A549 (cell line): ENCODE data around the gene COQ2.

Experiments used
- CBX2 ChIP-seq: fragments of 200-600 bp; sonication (generic); IDR thresholded peaks from 2 replicates; pipeline ENCODE4 v1.6.1; 2016; ENCODE audit warnings: low read depth, mild to moderate bottlenecking, borderline replicate concordance
- EP300 ChIP-seq, 2 experiments: fragments of >200 bp; sonication (Bioruptor Twin); formaldehyde crosslinking; IDR thresholded peaks; 2 replicates in 1 of 2; 3 replicates in 1 of 2; pipeline ENCODE4 v1.6.1; 2016 to 2017
- KDM5A ChIP-seq: fragments of 200-600 bp; sonication (generic); IDR thresholded peaks from 2 replicates; pipeline ENCODE4 v1.6.1; 2016; ENCODE audit warnings: antibody characterized with exemption, mild to moderate bottlenecking
- POLR2A ChIP-seq: IDR thresholded peaks from 2 replicates; pipeline ENCODE4 v1.6.1; 2012; ENCODE audit warnings: mild to moderate bottlenecking, low read length
- RCOR1 ChIP-seq: fragments of 150-350 bp; IDR thresholded peaks from 2 replicates; pipeline ENCODE4 v1.6.1; 2014; ENCODE audit warnings: antibody characterized with exemption, low read length, low read depth
- TF ChIP-seq, protein P1 (sequence below): fragments of >200 bp; sonication (Bioruptor Twin); formaldehyde crosslinking; IDR thresholded peaks from 3 replicates; pipeline ENCODE4 v1.5.1; 2016
- TF ChIP-seq, protein P2 (sequence below): fragments of >200 bp; sonication (Bioruptor Twin); formaldehyde crosslinking; IDR thresholded peaks from 3 replicates; pipeline ENCODE4 v1.6.1; 2016
- TF ChIP-seq, protein P3 (sequence below): fragments of 450-650 bp; IDR thresholded peaks from 2 replicates; pipeline ENCODE4 v1.6.1; 2014; ENCODE audit warnings: antibody characterized with exemption
- TF ChIP-seq, protein P4 (sequence below): IDR thresholded peaks from 2 replicates; pipeline ENCODE4 v1.6.1; 2012

GRCh38 chr4:83307920-83308319 lies 23.3 kb upstream of the COQ2 start:
- TF ChIP-seq, protein P1, sequence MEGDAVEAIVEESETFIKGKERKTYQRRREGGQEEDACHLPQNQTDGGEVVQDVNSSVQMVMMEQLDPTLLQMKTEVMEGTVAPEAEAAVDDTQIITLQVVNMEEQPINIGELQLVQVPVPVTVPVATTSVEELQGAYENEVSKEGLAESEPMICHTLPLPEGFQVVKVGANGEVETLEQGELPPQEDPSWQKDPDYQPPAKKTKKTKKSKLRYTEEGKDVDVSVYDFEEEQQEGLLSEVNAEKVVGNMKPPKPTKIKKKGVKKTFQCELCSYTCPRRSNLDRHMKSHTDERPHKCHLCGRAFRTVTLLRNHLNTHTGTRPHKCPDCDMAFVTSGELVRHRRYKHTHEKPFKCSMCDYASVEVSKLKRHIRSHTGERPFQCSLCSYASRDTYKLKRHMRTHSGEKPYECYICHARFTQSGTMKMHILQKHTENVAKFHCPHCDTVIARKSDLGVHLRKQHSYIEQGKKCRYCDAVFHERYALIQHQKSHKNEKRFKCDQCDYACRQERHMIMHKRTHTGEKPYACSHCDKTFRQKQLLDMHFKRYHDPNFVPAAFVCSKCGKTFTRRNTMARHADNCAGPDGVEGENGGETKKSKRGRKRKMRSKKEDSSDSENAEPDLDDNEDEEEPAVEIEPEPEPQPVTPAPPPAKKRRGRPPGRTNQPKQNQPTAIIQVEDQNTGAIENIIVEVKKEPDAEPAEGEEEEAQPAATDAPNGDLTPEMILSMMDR: no peak
- TF ChIP-seq POLR2A (no peak), KDM5A (no peak), RCOR1 (no peak), CBX2 (no peak), EP300 (IDR thresholded peaks at IDR 0.05) (no peak)
- TF ChIP-seq, protein P2, sequence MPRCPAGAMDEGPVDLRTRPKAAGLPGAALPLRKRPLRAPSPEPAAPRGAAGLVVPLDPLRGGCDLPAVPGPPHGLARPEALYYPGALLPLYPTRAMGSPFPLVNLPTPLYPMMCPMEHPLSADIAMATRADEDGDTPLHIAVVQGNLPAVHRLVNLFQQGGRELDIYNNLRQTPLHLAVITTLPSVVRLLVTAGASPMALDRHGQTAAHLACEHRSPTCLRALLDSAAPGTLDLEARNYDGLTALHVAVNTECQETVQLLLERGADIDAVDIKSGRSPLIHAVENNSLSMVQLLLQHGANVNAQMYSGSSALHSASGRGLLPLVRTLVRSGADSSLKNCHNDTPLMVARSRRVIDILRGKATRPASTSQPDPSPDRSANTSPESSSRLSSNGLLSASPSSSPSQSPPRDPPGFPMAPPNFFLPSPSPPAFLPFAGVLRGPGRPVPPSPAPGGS: no peak
- TF ChIP-seq, protein P3, sequence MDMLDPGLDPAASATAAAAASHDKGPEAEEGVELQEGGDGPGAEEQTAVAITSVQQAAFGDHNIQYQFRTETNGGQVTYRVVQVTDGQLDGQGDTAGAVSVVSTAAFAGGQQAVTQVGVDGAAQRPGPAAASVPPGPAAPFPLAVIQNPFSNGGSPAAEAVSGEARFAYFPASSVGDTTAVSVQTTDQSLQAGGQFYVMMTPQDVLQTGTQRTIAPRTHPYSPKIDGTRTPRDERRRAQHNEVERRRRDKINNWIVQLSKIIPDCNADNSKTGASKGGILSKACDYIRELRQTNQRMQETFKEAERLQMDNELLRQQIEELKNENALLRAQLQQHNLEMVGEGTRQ: no peak
- TF ChIP-seq, protein P4, sequence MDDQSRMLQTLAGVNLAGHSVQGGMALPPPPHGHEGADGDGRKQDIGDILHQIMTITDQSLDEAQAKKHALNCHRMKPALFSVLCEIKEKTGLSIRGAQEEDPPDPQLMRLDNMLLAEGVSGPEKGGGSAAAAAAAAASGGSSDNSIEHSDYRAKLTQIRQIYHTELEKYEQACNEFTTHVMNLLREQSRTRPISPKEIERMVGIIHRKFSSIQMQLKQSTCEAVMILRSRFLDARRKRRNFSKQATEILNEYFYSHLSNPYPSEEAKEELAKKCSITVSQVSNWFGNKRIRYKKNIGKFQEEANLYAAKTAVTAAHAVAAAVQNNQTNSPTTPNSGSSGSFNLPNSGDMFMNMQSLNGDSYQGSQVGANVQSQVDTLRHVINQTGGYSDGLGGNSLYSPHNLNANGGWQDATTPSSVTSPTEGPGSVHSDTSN: no peak
